Fibroblast of the aortic adventitia (primary cell): Measurements from ENCODE around the gene EFEMP2. TPM values are rescaled to one million over a fixed set of nuclear protein-coding genes. Genes with fewer than 3 reads are reported as not detected.
"Not testable (repeated sequence)": the region's sequence is repeated elsewhere in the genome, so short reads cannot be mapped to it uniquely, and the experiment has no call there.

Experiments
- DNase-seq: peaks from one replicate; pipeline ENCODE4 v3.0.0-alpha.2; 2010; ENCODE audit warnings: low read depth
- H3K4me3 ChIP-seq: 2 replicates; pipeline ENCODE4 v1.5.1; 2011; ENCODE audit warnings: low read depth, mild to moderate bottlenecking, control low read depth, low read length, moderate library complexity
- CTCF ChIP-seq: IDR thresholded peaks from 2 replicates; pipeline ENCODE4 v1.5.1; 2011; ENCODE audit warnings: mild to moderate bottlenecking, low read length, control low read depth, inconsistent platforms; ENCODE audit not compliant: insufficient read depth
- total RNA-seq: library from RNA; depleted of rRNA; stranded (reverse); fragments of >200 nt; gene quantifications from 2 replicates; pipeline ENCODE4 v1.2.3, GENCODE V29; 2012; ENCODE audit warnings: low replicate concordance

Gene EFEMP2
- total RNA-seq, 1 donor = 105 TPM

DNA sequence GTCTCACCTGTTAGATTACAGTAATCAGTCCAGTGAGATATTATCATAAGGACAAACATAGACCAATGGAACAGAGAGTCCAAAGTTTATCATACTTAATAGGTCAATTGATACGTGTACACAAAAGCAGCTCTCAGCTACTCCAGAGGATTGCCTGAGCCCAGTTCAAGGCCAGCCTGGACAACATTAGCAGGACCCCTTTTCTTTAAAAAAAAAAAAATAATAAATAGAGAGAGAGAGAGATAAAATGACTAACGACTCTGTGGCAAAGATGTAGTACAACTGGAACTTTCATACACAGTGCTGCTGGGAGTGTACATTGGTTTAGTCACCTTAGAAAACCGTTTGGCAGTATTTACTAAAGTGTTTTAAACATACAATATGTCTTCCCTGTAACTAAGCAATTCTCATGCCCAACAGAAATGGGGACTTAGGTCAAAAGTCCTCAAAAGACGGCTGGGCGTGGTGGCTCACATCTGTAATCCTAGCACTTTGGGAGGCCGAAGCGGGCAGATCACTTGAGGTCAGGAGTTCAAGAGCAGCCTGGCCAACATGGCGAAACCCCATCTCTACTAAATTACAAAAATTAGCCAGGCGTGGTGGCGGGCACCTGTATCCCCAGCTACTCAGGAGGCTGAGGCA lies 28.2 kb downstream of the EFEMP2 start:
- no peak for DNase-seq
- TF ChIP-seq CTCF = no peak
- H3K4me3 ChIP-seq = no peak overlapping the region

DNA sequence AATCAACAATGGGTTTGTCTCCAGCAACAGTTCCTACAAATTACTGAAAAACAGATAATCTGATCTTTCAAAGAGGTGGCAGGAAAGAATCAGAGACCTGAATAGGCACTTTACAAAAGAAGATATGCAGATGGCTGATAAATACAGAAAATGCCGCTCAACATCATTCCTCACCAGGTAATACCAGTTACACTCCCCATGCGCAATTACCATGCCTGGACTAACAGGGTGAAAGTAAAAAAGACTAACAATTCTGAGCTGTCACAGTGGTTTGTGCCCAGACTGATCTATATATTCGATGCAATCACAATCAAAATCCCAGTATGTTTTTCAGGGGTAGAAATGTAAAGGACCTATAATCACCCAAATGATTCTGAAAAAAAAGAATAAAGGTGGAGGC lies 28.8 kb downstream of the EFEMP2 start:
- no peak for TF ChIP-seq CTCF
- no peak overlapping the region for H3K4me3 ChIP-seq
- no peak for DNase-seq

GRCh38 chr11:65842144-65842543 lies 30.5 kb downstream of the EFEMP2 start:
- no peak for DNase-seq
- no peak overlapping the region for H3K4me3 ChIP-seq
- TF ChIP-seq CTCF = no peak

DNA sequence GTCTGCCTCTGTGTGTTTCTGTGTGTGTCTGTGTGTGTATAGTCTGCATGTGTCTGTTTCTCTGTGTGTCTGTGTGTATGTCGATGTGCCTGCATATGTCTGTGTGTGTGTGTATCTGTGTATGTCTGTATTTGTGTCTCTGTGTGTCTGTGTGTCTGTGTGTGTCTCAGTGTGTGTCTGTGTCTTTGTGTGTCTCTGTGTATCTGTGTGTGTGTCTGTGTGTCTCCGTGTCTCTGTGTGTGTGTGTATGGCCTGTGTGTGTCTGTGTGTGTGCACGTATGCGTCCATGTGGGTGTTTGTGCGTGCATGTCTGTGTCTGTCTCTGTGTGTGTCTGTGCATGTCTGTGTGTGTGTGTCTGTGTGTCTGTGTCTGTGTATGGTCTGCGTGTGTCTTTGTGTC lies 38.4 kb downstream of the EFEMP2 start:
- H3K4me3 ChIP-seq = peak overlapping the region; percentile 93
- no peak for TF ChIP-seq CTCF
- DNase-seq = peak; percentile 29

DNA sequence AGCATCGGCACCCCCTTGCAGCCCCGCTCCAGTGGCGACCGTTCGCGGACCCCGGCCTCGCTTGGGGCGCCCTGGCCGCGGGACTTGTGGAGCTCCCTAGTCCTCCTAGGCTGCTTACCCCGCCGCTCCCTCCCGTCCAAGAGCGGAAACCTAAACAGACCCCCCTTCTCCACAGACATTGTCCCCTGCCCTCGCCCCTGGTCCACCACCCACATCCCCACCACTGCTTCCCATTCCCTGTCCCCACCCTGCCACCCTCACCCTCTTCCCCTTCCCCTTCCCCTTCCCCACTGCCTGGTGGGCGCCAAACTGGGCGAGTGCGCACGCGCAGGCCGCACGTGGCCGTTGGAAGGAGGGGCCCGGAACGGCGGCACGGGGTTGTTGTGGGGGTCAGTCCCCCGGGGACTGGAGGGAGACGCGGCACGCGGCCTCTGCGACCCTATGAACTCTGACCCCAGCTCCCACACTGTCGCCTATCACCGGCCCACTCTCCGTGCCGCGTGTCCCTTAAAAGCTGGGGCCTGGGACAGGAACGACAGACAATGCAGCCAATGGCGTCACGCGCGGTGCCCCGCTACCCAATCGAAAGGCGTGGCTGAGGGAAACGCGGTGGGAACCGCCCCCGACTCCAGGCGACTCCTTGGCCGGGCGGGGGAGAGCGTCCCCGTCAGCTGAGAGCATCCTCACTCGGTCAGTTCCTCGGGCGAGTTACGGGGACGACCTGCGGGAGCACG lies 39.1 kb downstream of the EFEMP2 start, which contains the start of gene SNX32:
TSS of gene SNX32 (plus strand) at position 667 of the 734 bp plus-strand sequence. CDS start 103 bp downstream, outside the sequence.
- DNase-seq = peak; percentile 91
- TF ChIP-seq CTCF = no peak
- H3K4me3 ChIP-seq = peak within 1 kb of the TSS; percentile 93

DNA sequence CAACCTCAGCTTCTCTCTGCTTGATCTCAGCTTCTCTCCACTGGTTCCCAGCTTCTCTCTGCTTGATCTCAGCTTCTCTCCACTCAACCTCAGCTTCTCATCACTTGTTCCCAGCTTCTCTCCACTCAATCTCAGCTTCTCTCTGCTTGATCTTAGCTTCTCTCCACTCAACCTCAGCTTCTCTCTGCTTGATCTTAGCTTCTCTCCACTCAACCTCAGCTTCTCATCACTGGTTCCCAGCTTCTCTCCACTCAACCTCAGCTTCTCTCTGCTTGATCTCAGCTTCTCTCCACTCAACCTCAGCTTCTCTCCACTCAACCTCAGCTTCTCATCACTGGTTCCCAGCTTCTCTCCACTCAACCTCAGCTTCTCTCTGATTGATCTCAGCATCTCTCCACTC lies 40.4 kb downstream of the EFEMP2 start:
- not testable (repeated sequence) for H3K4me3 ChIP-seq, DNase-seq

DNA sequence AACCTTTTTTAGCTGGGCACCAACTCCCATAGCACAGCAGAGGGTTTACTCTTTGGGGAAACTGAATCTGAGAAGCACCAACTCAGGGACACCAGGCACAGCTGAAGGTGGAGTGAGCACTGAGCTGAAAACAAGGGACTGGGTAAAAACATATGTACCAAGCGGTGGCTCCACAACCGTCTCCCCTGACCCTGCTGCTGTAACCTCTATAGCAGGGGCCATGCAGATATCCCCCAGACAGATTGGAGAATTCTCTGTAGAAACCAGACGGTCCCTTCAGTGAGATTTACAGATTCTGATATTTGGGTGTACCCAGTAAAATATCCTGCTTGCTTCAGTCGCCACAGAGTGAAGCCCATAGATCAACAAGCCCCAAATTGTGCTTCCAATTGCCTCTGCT lies 43.1 kb downstream of the EFEMP2 start:
- no peak overlapping the region for H3K4me3 ChIP-seq
- no peak for TF ChIP-seq CTCF
- DNase-seq = no peak
